ES-I3 (cell line): Measurements from ENCODE around the gene MFNG.
A peak's percentile ranks its signal among the peaks of the same experiment; 100 is the strongest.
"Not testable (repeated sequence)": the region's sequence is repeated elsewhere in the genome, so short reads cannot be mapped to it uniquely, and the experiment has no call there.

ENCODE experiments used
- H3K36me3 ChIP-seq: 2 replicates; pipeline ENCODE4 v1.6.1; 2013; ENCODE audit warnings: mild to moderate bottlenecking, low read length, control low read depth, moderate library complexity; ENCODE audit not compliant: insufficient read depth
- H3K4me1 ChIP-seq: 2 replicates; pipeline ENCODE4 v1.6.1; 2013; ENCODE audit warnings: mild to moderate bottlenecking, control low read depth, low read length; ENCODE audit not compliant: insufficient read depth
- H3K9ac ChIP-seq: 2 replicates; pipeline ENCODE4 v1.6.1; 2013; ENCODE audit warnings: low read depth, mild to moderate bottlenecking, low read length, moderate library complexity
- H3K9me3 ChIP-seq: 2 replicates; pipeline ENCODE4 v1.6.1; 2013; ENCODE audit warnings: mild to moderate bottlenecking, low read length, moderate library complexity; ENCODE audit not compliant: control insufficient read depth, insufficient read depth

Gene MFNG, protein sequence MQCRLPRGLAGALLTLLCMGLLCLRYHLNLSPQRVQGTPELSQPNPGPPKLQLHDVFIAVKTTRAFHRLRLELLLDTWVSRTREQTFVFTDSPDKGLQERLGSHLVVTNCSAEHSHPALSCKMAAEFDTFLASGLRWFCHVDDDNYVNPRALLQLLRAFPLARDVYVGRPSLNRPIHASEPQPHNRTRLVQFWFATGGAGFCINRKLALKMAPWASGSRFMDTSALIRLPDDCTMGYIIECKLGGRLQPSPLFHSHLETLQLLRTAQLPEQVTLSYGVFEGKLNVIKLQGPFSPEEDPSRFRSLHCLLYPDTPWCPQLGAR

GRCh38 chr22:37486224-37486845, at the start of gene MFNG:
Gene MFNG (minus strand): TSS chr22:37486384. CDS start chr22:37486177, 207 bp downstream.
- H3K4me1 ChIP-seq = peaks cover 34% of the 10 kb centered on the region; the same call in 1 of the 2 replicates
- H3K36me3 ChIP-seq = no peaks in the 10 kb centered on the region
- peak within 1 kb of the TSS; percentile 20; the same call in 1 of the 2 replicates for H3K9ac ChIP-seq
- H3K9me3 ChIP-seq = no peaks in the 10 kb centered on the region

DNA sequence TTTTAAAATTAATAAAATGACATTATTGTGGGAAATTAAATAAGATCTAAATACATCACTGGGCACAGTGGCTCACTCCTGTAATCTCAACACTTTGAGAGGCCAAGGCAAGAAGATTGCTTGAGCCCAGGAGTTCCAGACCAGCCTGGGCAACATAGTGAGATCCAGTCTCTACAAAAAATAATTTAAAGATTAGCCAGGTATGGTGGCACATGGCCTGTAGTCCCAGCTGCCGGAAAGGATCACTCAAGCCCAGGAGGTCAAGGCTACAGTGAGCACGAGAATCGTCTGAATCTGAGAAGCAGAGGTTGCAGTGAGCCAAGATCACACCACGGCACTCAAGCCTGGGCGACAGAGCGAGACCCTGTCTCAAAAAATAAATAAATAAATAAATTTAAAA, 49.0 kb upstream of the MFNG start:
- no peaks in the 10 kb centered on the region for H3K9me3 ChIP-seq
- H3K36me3 ChIP-seq = no peaks in the 10 kb centered on the region
- H3K9ac ChIP-seq = no peak overlapping the region
- peaks cover 4% of the 10 kb centered on the region; the same call in 1 of the 2 replicates for H3K4me1 ChIP-seq

GRCh38 chr22:37534445-37534844, 48.3 kb upstream of the MFNG start:
- no peaks in the 10 kb centered on the region for H3K9me3 ChIP-seq
- no peak overlapping the region for H3K9ac ChIP-seq
- no peaks in the 10 kb centered on the region for H3K36me3 ChIP-seq
- peaks cover 4% of the 10 kb centered on the region; the same call in 1 of the 2 replicates for H3K4me1 ChIP-seq

GRCh38 chr22:37533995-37534394, 47.8 kb upstream of the MFNG start:
- Histone ChIP-seq H3K9ac (no peak overlapping the region), H3K4me1 (peaks cover under 1% of the 10 kb centered on the region; the same call in 1 of the 2 replicates), H3K9me3 (no peaks in the 10 kb centered on the region), H3K36me3 (no peaks in the 10 kb centered on the region)

DNA sequence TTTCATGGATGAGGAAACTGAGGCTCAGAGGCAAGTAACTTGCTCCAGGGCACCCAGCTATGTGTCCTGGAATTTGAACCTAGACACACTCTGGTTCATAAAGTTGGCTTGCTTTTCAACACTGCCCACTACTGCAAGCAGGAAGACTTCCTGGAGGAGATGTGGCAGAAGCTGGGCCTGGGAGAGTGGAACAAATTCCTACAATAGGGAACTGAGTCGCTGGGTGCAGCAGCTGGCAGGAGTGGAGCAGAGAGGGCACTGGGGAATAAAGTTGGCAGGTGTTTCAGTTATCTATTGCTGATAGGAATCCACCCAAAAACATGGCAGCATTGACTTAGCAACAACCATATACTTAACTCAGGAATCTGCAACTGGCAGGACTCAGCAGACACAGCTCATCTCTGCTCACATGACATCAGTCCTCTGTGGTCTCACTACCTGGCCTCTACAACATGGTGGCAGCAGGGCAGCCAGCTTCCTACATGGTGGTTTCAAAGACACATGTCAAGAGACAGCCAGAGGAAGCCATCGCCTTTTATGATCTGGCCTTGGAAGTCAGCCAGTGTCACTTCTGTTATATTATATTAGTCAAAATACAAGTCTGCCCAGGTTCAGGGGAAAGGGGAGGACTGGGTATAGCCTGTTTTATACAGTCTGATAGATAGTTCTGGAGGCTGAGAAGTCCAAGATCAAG, 43.6 kb upstream of the MFNG start:
- H3K9me3 ChIP-seq = no peaks in the 10 kb centered on the region
- no peaks in the 10 kb centered on the region for H3K36me3 ChIP-seq
- peaks cover 6% of the 10 kb centered on the region; the same call in 1 of the 2 replicates for H3K4me1 ChIP-seq
- H3K9ac ChIP-seq = no peak overlapping the region

- not testable (repeated sequence) for H3K9ac ChIP-seq, H3K36me3 ChIP-seq, H3K9me3 ChIP-seq, H3K4me1 ChIP-seq
Observed at GRCh38 chr22:37527952-37528351, 41.8 kb upstream of the MFNG start.

- H3K9ac ChIP-seq, H3K36me3 ChIP-seq, H3K9me3 ChIP-seq, H3K4me1 ChIP-seq: not testable (repeated sequence)
Observed at GRCh38 chr22:37527081-37527752, 41.0 kb upstream of the MFNG start.

- Histone ChIP-seq H3K9me3 (no peaks in the 10 kb centered on the region), H3K36me3 (no peaks in the 10 kb centered on the region), H3K4me1 (peaks cover 6% of the 10 kb centered on the region; the same call in 1 of the 2 replicates), H3K9ac (no peak overlapping the region)
Observed at GRCh38 chr22:37526376-37526775, 40.2 kb upstream of the MFNG start.

GRCh38 chr22:37525746-37526350, 39.7 kb upstream of the MFNG start:
- no peaks in the 10 kb centered on the region for H3K36me3 ChIP-seq
- peaks cover 6% of the 10 kb centered on the region; the same call in 1 of the 2 replicates for H3K4me1 ChIP-seq
- no peaks in the 10 kb centered on the region for H3K9me3 ChIP-seq
- no peak overlapping the region for H3K9ac ChIP-seq

DNA sequence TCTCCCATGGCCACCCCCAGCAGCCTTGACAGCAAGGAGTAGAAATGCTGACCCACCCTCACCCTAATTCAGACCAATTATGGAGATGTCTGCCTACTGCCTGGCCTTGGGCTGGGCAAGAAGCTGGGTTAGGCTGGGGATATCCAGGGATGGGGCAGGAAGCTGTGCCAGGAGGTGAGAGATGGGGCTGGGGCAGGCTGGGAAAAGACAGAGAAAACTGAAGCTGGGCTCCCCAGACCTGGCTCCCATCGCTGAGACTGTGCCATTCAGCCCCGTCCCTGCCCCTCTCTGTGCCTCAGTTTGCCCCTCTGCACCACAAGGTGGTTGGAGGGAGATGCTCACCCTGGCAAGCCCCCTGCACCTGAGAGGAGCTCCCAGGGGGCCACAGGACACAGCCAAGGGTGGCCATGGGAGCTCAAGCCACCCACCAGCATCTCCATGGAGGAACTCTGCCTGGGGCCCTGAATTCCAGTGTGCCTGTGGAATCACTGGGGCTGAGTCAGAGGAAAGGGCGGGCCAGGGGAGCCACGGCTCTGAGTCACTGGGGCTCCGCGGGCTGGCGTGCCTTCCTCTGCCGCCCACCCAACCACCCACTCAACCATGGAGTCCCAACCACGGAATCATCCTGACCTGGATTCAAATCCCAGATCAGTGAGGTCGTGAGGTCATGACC, 39.0 kb upstream of the MFNG start:
- no peak overlapping the region; the same call in 1 of the 2 replicates for H3K9ac ChIP-seq
- no peaks in the 10 kb centered on the region for H3K9me3 ChIP-seq
- H3K36me3 ChIP-seq = no peaks in the 10 kb centered on the region

DNA sequence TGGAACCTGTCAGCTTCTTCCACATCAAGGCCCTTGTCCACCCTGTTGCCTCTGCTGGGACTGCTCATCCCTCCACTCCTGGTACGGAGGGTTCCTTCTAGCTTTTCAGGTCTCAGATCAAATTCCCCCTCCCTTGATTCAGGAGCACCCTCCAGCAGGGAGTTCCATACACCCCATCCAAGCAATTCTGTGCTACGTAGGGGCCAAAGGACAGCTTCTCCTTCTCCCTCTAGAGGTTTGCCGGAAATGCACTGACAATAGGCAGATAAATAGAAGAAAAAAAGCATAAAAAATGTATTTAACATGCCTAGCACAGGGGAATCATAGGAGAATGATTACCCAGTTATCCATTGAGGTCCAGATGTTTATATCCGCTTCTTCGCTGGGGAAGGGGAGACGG, 36.3 kb upstream of the MFNG start:
- no peaks in the 10 kb centered on the region for H3K36me3 ChIP-seq
- no peak overlapping the region for H3K9ac ChIP-seq
- H3K4me1 ChIP-seq = peaks cover 6% of the 10 kb centered on the region; the same call in 1 of the 2 replicates
- H3K9me3 ChIP-seq = no peaks in the 10 kb centered on the region

More for the DNA sequence above, 39.0 kb upstream of the MFNG start:
- H3K4me1 ChIP-seq = peaks cover 6% of the 10 kb centered on the region; the same call in 1 of the 2 replicates

DNA sequence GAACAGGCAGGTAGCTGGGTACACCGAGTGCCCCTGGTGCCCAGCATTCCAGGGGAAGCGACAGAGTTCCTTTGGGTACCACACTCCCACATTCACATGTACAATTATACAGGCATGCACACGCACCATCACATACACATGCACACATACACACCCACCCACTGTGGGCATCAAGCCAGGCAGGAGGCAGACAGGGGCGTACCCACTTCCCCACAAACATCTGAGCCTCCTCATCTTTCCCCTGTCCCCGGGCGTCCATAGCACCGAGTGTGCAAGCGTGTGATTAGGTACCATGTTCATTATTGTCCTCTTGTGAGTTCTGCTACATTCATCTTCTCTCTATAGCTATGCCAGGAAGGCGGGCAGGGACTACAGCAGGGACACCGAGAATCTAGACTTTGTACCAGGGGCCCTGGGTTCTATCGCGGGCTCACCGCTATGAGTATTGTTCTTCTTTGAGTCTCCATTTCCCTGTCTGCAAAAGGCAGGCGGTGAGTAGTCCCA, 35.1 kb upstream of the MFNG start:
- Histone ChIP-seq H3K9me3 (no peaks in the 10 kb centered on the region), H3K36me3 (no peaks in the 10 kb centered on the region), H3K4me1 (peaks cover 6% of the 10 kb centered on the region; the same call in 1 of the 2 replicates), H3K9ac (no peak overlapping the region)

DNA sequence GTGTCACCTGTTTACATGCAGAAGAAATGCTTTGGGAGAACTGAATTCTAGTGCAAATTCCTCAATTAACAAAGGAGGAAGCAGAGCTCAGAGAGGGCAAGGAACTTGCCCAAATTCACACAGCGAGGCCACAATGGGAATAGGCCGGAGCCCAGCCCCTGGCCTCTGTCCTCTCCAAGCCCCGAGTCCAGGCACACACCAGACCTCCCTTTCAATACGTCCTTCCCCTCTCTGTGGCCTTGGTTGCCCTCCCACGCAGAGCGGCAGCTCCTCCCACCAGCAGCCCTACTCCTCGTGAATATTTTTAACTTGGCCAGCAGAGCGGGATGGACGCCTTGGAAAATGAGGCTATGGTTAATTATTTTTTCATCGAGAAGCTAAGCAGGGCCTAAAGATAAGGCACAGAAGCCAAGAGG, 34.6 kb upstream of the MFNG start:
- H3K9me3 ChIP-seq = no peaks in the 10 kb centered on the region
- H3K4me1 ChIP-seq = peaks cover 3% of the 10 kb centered on the region; the same call in 1 of the 2 replicates
- H3K36me3 ChIP-seq = no peaks in the 10 kb centered on the region
- no peak overlapping the region for H3K9ac ChIP-seq
